Caco-2 (cell line): Measurements from ENCODE around the gene PADI4. TPM values are rescaled to one million over a fixed set of nuclear protein-coding genes. Genes with fewer than 3 reads are reported as not detected.

ENCODE experiments used
- BruUV-seq: library from RNA; stranded (reverse); fragments of 400-500 nt; replicated peaks from 2 replicates; lab custom pipeline; 2021; lab: Mats Ljungman, UMichigan
- CTCF ChIA-PET: fragments of 300-600 bp; sonication (Branson Sonifier 250); formaldehyde crosslinking; loops from one replicate; lab custom pipeline; 2022; ENCODE audit warnings: antibody characterized with exemption; lab: Charles Lee
- POLR2A ChIA-PET: fragments of 300-600 bp; sonication (Branson Sonifier 250); formaldehyde crosslinking; loops from one replicate; lab custom pipeline; 2022; ENCODE audit warnings: antibody characterized with exemption; lab: Charles Lee
- DNase-seq, 2 experiments: peaks; one replicate each; pipeline versions ENCODE4 v3.0.0 to v3.0.0-alpha.2; 2020 to 2022
- H3K27me3 ChIP-seq: replicated peaks from 2 replicates; pipeline ENCODE4 v1.6.0; 2011; ENCODE audit warnings: low read length; ENCODE audit not compliant: control insufficient read depth, insufficient read depth
- H3K36me3 ChIP-seq: 2 replicates; pipeline ENCODE4 v1.5.1; 2011; ENCODE audit warnings: low read length; ENCODE audit not compliant: control insufficient read depth, insufficient read depth
- H3K4me1 ChIP-seq: fragments of 250-450 bp; sonication (Bioruptor Pico); 2 replicates; pipeline ENCODE4 v1.5.1; 2020; ENCODE audit warnings: mild to moderate bottlenecking
- H3K4me3 ChIP-seq: 2 replicates; pipeline ENCODE4 v1.5.1; 2011; ENCODE audit warnings: low read depth, mild to moderate bottlenecking, control low read depth, low read length
- H3K9me3 ChIP-seq: fragments of 250-450 bp; sonication (Bioruptor Pico); 2 replicates; pipeline ENCODE4 v1.5.1; 2020; ENCODE audit warnings: mild to moderate bottlenecking, moderate library complexity
- H3K27ac Mint-ChIP-seq: one replicate; pipeline ENCODE4 v1.8.0; 2022; ENCODE audit warnings: mixed read lengths; ENCODE audit not compliant: unreplicated experiment
- H3K27me3 Mint-ChIP-seq: one replicate; pipeline ENCODE4 v1.8.0; 2022; ENCODE audit warnings: mixed read lengths; ENCODE audit not compliant: insufficient read depth, unreplicated experiment
- H3K36me3 Mint-ChIP-seq: one replicate; pipeline ENCODE4 v1.8.0; 2022; ENCODE audit warnings: mild to moderate bottlenecking, mixed read lengths; ENCODE audit not compliant: insufficient read depth, unreplicated experiment
- H3K4me1 Mint-ChIP-seq: one replicate; pipeline ENCODE4 v1.8.0; 2022; ENCODE audit warnings: low read depth, mixed read lengths; ENCODE audit not compliant: unreplicated experiment
- H3K4me3 Mint-ChIP-seq: one replicate; pipeline ENCODE4 v1.8.0; 2022; ENCODE audit warnings: mild to moderate bottlenecking, moderate library complexity, mixed read lengths; ENCODE audit not compliant: unreplicated experiment
- H3K9me3 Mint-ChIP-seq: one replicate; pipeline ENCODE4 v1.8.0; 2022; ENCODE audit warnings: mixed read lengths; ENCODE audit not compliant: unreplicated experiment
- CTCF ChIP-seq, 2 experiments: fragments of 200-600 bp in 1 of 2; IDR thresholded peaks; 1 replicate in 1 of 2; 2 replicates in 1 of 2; pipeline versions ENCODE4 v1.5.1 to v1.8.0; 2011 to 2022; ENCODE audit warnings: antibody characterized with exemption in 1 of 2, control low read depth in 1 of 2, inconsistent platforms in 1 of 2, low read depth in 1 of 2, low read length in 1 of 2, mild to moderate bottlenecking in 1 of 2, moderate library complexity in 1 of 2; ENCODE audit not compliant: insufficient read depth in 1 of 2, severe bottlenecking in 1 of 2, unreplicated experiment in 1 of 2
- intact Hi-C: fragments of 100-400 bp; cut with micrococcal nuclease; formaldehyde crosslinking; loops from one replicate; pipeline ENCODE4 v1.10.0; 2022; ENCODE audit not compliant: unreplicated experiment
- total RNA-seq: library from RNA; stranded (reverse); gene quantifications from 2 replicates; pipeline ENCODE4 v1.2.3, GENCODE V29; 2022

PADI4 gene
- total RNA-seq, 1 experiment from 2014 or later: not detected

- Mint-ChIP-seq H3K36me3 (no peaks in the 10 kb centered on the region), H3K4me1 (no peaks in the 10 kb centered on the region), H3K27ac (no peak overlapping the region), H3K4me3 (no peak overlapping the region), H3K27me3 (peaks cover 2% of the 10 kb centered on the region), H3K9me3 (no peaks in the 10 kb centered on the region)
- ChIA-PET POLR2A (no interaction called here), CTCF (no interaction called here)
- no TSS peak for BruUV-seq
- H3K9me3 ChIP-seq: no peaks in the 10 kb centered on the region
- H3K4me3 ChIP-seq: no peak overlapping the region
- H3K36me3 ChIP-seq: no peaks in the 10 kb centered on the region
- H3K27me3 ChIP-seq: no peaks in the 10 kb centered on the region
- intact Hi-C loops: no loop called here
- no peak for TF ChIP-seq CTCF (IDR thresholded peaks at IDR 0.05; ENCODE audit: insufficient read depth in 1 of 2, low read depth in 1 of 2, low read length in 1 of 2, severe bottlenecking in 1 of 2, unreplicated experiment in 1 of 2)
- H3K4me1 ChIP-seq: no peaks in the 10 kb centered on the region
- no peak for DNase-seq
These were observed 52.4 kb downstream of the PADI4 start for GRCh38 chr1:17360272-17360956.

- intact Hi-C loops: no loop called here
- Mint-ChIP-seq H3K27me3 (peaks cover 3% of the 10 kb centered on the region), H3K36me3 (no peaks in the 10 kb centered on the region), H3K9me3 (no peaks in the 10 kb centered on the region), H3K4me3 (no peak overlapping the region), H3K4me1 (no peaks in the 10 kb centered on the region), H3K27ac (no peak overlapping the region)
- no peak for TF ChIP-seq CTCF (IDR thresholded peaks at IDR 0.05; ENCODE audit: insufficient read depth in 1 of 2, low read depth in 1 of 2, low read length in 1 of 2, severe bottlenecking in 1 of 2, unreplicated experiment in 1 of 2)
- BruUV-seq: no TSS peak
- Histone ChIP-seq H3K4me1 (no peaks in the 10 kb centered on the region), H3K9me3 (no peaks in the 10 kb centered on the region), H3K27me3 (no peaks in the 10 kb centered on the region), H3K4me3 (no peak overlapping the region), H3K36me3 (no peaks in the 10 kb centered on the region)
- ChIA-PET CTCF (no interaction called here), POLR2A (no interaction called here)
- no peak for DNase-seq
These were observed 53.7 kb downstream of the PADI4 start for GRCh38 chr1:17361687-17362086.

- intact Hi-C loops: no loop called here
- ChIA-PET POLR2A (no interaction called here), CTCF (no interaction called here)
- no peaks in the 10 kb centered on the region for H3K9me3 Mint-ChIP-seq
- no peaks in the 10 kb centered on the region for H3K4me1 ChIP-seq
- TF ChIP-seq CTCF (IDR thresholded peaks at IDR 0.05; ENCODE audit: insufficient read depth in 1 of 2, low read depth in 1 of 2, low read length in 1 of 2, severe bottlenecking in 1 of 2, unreplicated experiment in 1 of 2): no peak
- no peak overlapping the region for H3K4me3 Mint-ChIP-seq
- no peak overlapping the region for H3K27ac Mint-ChIP-seq
- no peaks in the 10 kb centered on the region for H3K36me3 Mint-ChIP-seq
- H3K27me3 ChIP-seq: no peaks in the 10 kb centered on the region
- H3K4me1 Mint-ChIP-seq: no peaks in the 10 kb centered on the region
- no peaks in the 10 kb centered on the region for H3K9me3 ChIP-seq
- H3K4me3 ChIP-seq: no peak overlapping the region
- DNase-seq: no peak
- no peaks in the 10 kb centered on the region for H3K36me3 ChIP-seq
- H3K27me3 Mint-ChIP-seq: peaks cover 8% of the 10 kb centered on the region
- no TSS peak for BruUV-seq
These were observed 55.4 kb downstream of the PADI4 start for GRCh38 chr1:17363351-17363750.
